ENCODE results near the gene AP4S1.

DNA sequence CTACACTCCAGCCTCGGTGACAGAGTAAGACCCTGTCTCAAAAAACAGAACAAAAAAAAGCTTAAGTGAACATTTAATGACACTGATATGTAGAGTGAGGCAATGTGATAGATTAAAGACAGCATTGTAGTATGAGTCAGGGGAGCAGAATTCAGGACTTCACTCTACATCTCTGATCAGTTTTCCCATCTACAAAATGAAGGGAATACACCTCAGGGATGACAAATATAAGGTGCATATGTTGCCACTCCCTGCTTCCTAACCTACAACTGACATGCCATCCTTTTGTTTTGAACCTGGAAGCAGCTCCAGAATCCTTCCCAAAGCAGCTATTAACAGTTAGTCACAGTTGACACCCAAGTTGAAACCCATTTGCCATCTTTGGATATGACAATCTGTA is 31.6 kb downstream of the AP4S1 start:
- TF ChIP-seq GATA2 (IDR thresholded peaks at IDR 0.05; ENCODE audit: low read depth, low read length) = no peak
- no peak for TF ChIP-seq GATA3 (IDR thresholded peaks at IDR 0.05; ENCODE audit: low read depth, low read length)
